Hepatocyte (in vitro differentiated cells): ENCODE data around the gene DYRK1A. TPM values are rescaled to one million over a fixed set of nuclear protein-coding genes. Genes with fewer than 3 reads are reported as not detected.

Experiments
- DNase-seq: peaks from one replicate; pipeline ENCODE4 v3.0.0-alpha.2; 2016; ENCODE audit warnings: low spot score
- H2AFZ ChIP-seq: fragments of 200-600 bp; sonication (generic); 2 replicates; pipeline ENCODE4 v1.6.0; 2016; ENCODE audit warnings: antibody characterized with exemption, mild to moderate bottlenecking
- H3K27ac ChIP-seq: fragments of 200-600 bp; sonication (generic); 2 replicates; pipeline ENCODE4 v1.5.1; 2016; ENCODE audit warnings: mild to moderate bottlenecking
- H3K27me3 ChIP-seq: fragments of 200-600 bp; sonication (generic); 2 replicates; pipeline ENCODE4 v1.6.1; 2016
- H3K36me3 ChIP-seq: fragments of 200-600 bp; sonication (generic); replicated peaks from 2 replicates; pipeline ENCODE4 v1.5.1; 2016; ENCODE audit warnings: low read depth; ENCODE audit not compliant: insufficient read depth
- H3K4me1 ChIP-seq: fragments of 200-600 bp; sonication (generic); 2 replicates; pipeline ENCODE4 v1.5.1; 2016; ENCODE audit warnings: mild to moderate bottlenecking, moderate library complexity; ENCODE audit not compliant: insufficient read depth
- H3K4me2 ChIP-seq: fragments of 200-600 bp; sonication (generic); 2 replicates; pipeline ENCODE4 v1.6.0; 2016
- H3K4me3 ChIP-seq: fragments of 200-600 bp; sonication (generic); 2 replicates; pipeline ENCODE4 v1.5.1; 2016; ENCODE audit warnings: mild to moderate bottlenecking
- H3K79me2 ChIP-seq: fragments of 200-600 bp; sonication (generic); 2 replicates; pipeline ENCODE4 v1.6.0; 2017; ENCODE audit warnings: mild to moderate bottlenecking
- H3K9me2 ChIP-seq: fragments of 200-600 bp; sonication (generic); replicated peaks from 2 replicates; pipeline ENCODE4 v1.6.0; 2017; ENCODE audit warnings: mild to moderate bottlenecking; ENCODE audit not compliant: insufficient read depth
- H3K9me3 ChIP-seq: fragments of 200-600 bp; sonication (generic); 2 replicates; pipeline ENCODE4 v1.5.1; 2016; ENCODE audit warnings: low read depth, mild to moderate bottlenecking
- H4K20me1 ChIP-seq: fragments of 200-600 bp; sonication (generic); 2 replicates; pipeline ENCODE4 v1.6.0; 2016; ENCODE audit warnings: mild to moderate bottlenecking; ENCODE audit not compliant: insufficient read depth, poor library complexity, severe bottlenecking
- EZH2 ChIP-seq: fragments of 200-600 bp; sonication (generic); IDR thresholded peaks from 2 replicates; pipeline ENCODE4 v1.6.1; 2016; ENCODE audit warnings: antibody characterized with exemption, mild to moderate bottlenecking, borderline replicate concordance
- EZH2phosphoT487 ChIP-seq: fragments of 200-600 bp; sonication (generic); IDR thresholded peaks from one replicate; pipeline ENCODE4 v1.6.1; 2018; ENCODE audit warnings: antibody characterized with exemption, mild to moderate bottlenecking, low read depth, moderate library complexity; ENCODE audit not compliant: unreplicated experiment, severe bottlenecking
- WGBS: methylation state at CpG from one replicate; pipeline ENCODE4 v1.1.6; 2016; ENCODE audit warnings: low lambda C conversion rate; ENCODE audit errors: missing lambda C conversion rate; 5-methylcytosine and 5-hydroxymethylcytosine counted together
- polyA plus RNA-seq: library from polyadenylated mRNA; unstranded; fragments of >200 nt; fragmentation: Nextera tagmentation; extraction: Ambion mirVana; gene quantifications from 2 replicates; pipeline ENCODE4 v1.2.1, GENCODE V29; 2016
- total RNA-seq: library from RNA; depleted of rRNA; stranded (reverse); fragments of >200 nt; gene quantifications from 2 replicates; pipeline ENCODE4 v1.2.3, GENCODE V29; 2014
- TF ChIP-seq, protein P1 (sequence below): fragments of 200-600 bp; sonication (generic); IDR thresholded peaks from 2 replicates; pipeline ENCODE4 v1.5.1; 2016; ENCODE audit warnings: antibody characterized with exemption, mild to moderate bottlenecking; ENCODE audit not compliant: poor library complexity

The DYRK1A gene
- total and polyA plus RNA-seq, 2 experiments from 2014 or later = 4.9 to 85.2 TPM

DNA sequence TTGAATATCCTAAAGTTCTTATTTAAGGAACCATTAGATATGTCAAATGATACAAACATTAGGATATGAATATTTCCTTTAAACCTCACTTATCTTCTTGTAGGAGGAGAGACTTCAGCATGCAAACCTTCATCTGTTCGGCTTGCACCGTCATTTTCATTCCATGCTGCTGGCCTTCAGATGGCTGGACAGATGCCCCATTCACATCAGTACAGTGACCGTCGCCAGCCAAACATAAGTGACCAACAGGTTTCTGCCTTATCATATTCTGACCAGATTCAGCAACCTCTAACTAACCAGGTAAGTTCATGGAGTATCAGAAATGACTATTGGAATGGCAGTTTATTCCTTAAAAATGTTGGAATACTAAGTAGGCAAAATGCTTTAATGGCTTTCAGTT is 106.0 kb downstream of the DYRK1A start:
- TF ChIP-seq EZH2 = no peak
- TF ChIP-seq, protein P1, sequence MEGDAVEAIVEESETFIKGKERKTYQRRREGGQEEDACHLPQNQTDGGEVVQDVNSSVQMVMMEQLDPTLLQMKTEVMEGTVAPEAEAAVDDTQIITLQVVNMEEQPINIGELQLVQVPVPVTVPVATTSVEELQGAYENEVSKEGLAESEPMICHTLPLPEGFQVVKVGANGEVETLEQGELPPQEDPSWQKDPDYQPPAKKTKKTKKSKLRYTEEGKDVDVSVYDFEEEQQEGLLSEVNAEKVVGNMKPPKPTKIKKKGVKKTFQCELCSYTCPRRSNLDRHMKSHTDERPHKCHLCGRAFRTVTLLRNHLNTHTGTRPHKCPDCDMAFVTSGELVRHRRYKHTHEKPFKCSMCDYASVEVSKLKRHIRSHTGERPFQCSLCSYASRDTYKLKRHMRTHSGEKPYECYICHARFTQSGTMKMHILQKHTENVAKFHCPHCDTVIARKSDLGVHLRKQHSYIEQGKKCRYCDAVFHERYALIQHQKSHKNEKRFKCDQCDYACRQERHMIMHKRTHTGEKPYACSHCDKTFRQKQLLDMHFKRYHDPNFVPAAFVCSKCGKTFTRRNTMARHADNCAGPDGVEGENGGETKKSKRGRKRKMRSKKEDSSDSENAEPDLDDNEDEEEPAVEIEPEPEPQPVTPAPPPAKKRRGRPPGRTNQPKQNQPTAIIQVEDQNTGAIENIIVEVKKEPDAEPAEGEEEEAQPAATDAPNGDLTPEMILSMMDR = no peak
- TF ChIP-seq EZH2phosphoT487 = no peak
- Histone ChIP-seq H3K4me2 (no peak overlapping the region), H3K9me2 (no peaks in the 10 kb centered on the region), H3K27me3 (no peaks in the 10 kb centered on the region), H3K79me2 (peaks cover 100% of the 10 kb centered on the region), H3K4me1 (no peaks in the 10 kb centered on the region), H2AFZ (no peak overlapping the region), H3K36me3 (peaks cover 6% of the 10 kb centered on the region), H3K4me3 (no peak overlapping the region), H3K27ac (no peak overlapping the region), H4K20me1 (peaks cover 91% of the 10 kb centered on the region), H3K9me3 (no peaks in the 10 kb centered on the region)
- 89% methylated on average over 4 of the region's 4 CpGs for WGBS
- no peak for DNase-seq

DNA sequence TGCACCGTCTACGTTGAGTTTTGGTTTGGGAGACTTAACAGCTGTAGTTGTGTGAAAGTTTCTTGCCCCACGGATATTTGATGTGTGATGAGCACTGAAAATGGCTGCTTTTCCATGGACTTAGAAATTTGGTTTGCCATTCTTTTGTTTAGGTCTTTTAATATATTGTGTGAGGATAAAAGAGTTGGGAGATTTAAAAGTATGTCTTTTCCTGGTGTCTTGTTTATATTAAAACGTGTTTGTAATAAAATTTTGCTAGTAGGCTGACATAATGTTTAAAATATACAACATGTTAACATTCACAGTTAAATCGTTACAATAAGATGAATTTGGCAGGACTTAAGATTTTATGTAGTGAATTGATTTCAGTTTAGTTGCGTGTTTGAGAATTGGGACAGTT is 106.9 kb downstream of the DYRK1A start:
- Histone ChIP-seq H3K27ac (no peak overlapping the region), H3K79me2 (peaks cover 99% of the 10 kb centered on the region), H3K4me1 (no peaks in the 10 kb centered on the region), H3K4me2 (no peak overlapping the region), H3K4me3 (no peak overlapping the region), H4K20me1 (peaks cover 93% of the 10 kb centered on the region), H3K9me2 (no peaks in the 10 kb centered on the region), H2AFZ (no peak overlapping the region), H3K27me3 (no peaks in the 10 kb centered on the region), H3K36me3 (peaks cover 6% of the 10 kb centered on the region), H3K9me3 (no peaks in the 10 kb centered on the region)
- DNase-seq = no peak
- TF ChIP-seq EZH2 = no peak
- no peak for TF ChIP-seq EZH2phosphoT487
- TF ChIP-seq, protein P1 = no peak
- WGBS = 78% methylated on average over 6 of the region's 6 CpGs

DNA sequence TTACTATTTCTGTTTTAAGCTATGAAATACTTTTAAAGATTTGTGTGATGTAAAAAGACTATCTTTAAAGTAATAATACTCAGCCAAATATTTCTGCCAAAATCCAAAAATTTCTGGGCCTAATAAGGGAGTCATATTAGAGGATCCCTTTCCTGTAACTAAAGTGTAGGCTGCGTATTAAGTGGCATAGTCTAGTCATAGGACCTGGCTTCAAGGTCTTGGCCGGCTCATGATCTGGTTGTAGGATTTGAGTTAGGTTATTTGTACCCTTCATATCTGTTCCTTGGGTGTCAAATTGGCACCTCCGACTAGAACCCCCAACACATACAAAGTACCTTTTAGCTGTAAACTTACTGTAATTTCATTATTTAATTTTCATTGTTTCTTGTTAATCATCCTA is 107.8 kb downstream of the DYRK1A start:
- no peaks in the 10 kb centered on the region for H3K9me3 ChIP-seq
- H3K79me2 ChIP-seq = peaks cover 96% of the 10 kb centered on the region
- no peaks in the 10 kb centered on the region for H3K27me3 ChIP-seq
- peaks cover 97% of the 10 kb centered on the region for H4K20me1 ChIP-seq
- no peaks in the 10 kb centered on the region for H3K9me2 ChIP-seq
- DNase-seq = no peak
- WGBS = 97% methylated on average over 3 of the region's 3 CpGs
- H3K27ac ChIP-seq = no peak overlapping the region
- H3K4me1 ChIP-seq = peaks cover 5% of the 10 kb centered on the region
- no peak overlapping the region for H2AFZ ChIP-seq
- H3K4me2 ChIP-seq = no peak overlapping the region
- TF ChIP-seq EZH2 = no peak
- TF ChIP-seq, protein P1 = no peak
- TF ChIP-seq EZH2phosphoT487 = no peak
- H3K36me3 ChIP-seq = peaks cover 1% of the 10 kb centered on the region
- H3K4me3 ChIP-seq = no peak overlapping the region
